HepG2 (cell line): ENCODE data around the gene KCNJ4. TPM values are rescaled to one million over a fixed set of nuclear protein-coding genes. Genes with fewer than 3 reads are reported as not detected.

Experiments
- ATAC-seq: fragments of 200-7000 bp; cut with Tn5 transposase; 3 replicates; pipeline ENCODE4 v1.9.1; 2020; ENCODE audit warnings: mild to moderate bottlenecking, moderate library complexity
- BruUV-seq: library from RNA; stranded (reverse); fragments of 400-500 nt; replicated peaks from 2 replicates; lab custom pipeline; 2021; lab: Mats Ljungman, UMichigan
- CTCF ChIA-PET: fragments of 300-600 bp; formaldehyde crosslinking; extraction: SDS; loops from one replicate; lab custom pipeline; 2021; ENCODE audit warnings: low total read pairs, inconsistent platforms, low intra/inter-chr PET ratio; lab: Yijun Ruan, JAX
- POLR2A ChIA-PET: fragments of 350-600 bp; sonication (Branson Sonifier 250); formaldehyde crosslinking; loops from one replicate; lab custom pipeline; 2020; ENCODE audit warnings: antibody characterized with exemption, inconsistent platforms; lab: Yijun Ruan, JAX
- DNase-seq: peaks from one replicate; pipeline ENCODE4 v3.0.0-alpha.2; 2015; ENCODE audit warnings: low spot score
- FAIRE-seq: peaks from 3 replicates; lab custom pipeline; 2011; peaks lifted over from hg19 to GRCh38; lab: Jason Lieb, UNC
- H2AFZ ChIP-seq: one replicate; pipeline ENCODE4 v1.6.1; 2011; ENCODE audit warnings: low read length, inconsistent platforms
- H3K27ac ChIP-seq: fragments of 300-600 bp; 3 replicates; pipeline ENCODE4 v1.8.0; 2011; ENCODE audit warnings: mixed run types, mild to moderate bottlenecking, mixed read lengths, low read length, inconsistent platforms; ENCODE audit not compliant: insufficient read depth; ENCODE audit errors: extremely low read length
- H3K27me3 ChIP-seq, 2 experiments: fragments of 200-600 bp in 1 of 2; 2 replicates in 1 of 2; 3 replicates in 1 of 2; pipeline versions ENCODE4 v1.6.0 to v1.8.0; 2011; ENCODE audit warnings: low read length in 2 of 2, mild to moderate bottlenecking in 2 of 2, moderate library complexity in 2 of 2, inconsistent platforms in 1 of 2; ENCODE audit not compliant: insufficient read depth in 2 of 2, control insufficient read depth in 1 of 2
- H3K36me3 ChIP-seq, 2 experiments: fragments of 200-600 bp in 1 of 2; replicated peaks in 1 of 2; 2 replicates in 1 of 2; 3 replicates in 1 of 2; pipeline versions ENCODE4 v1.5.1 to v1.8.0; 2011; ENCODE audit warnings: low read length in 2 of 2, inconsistent platforms in 1 of 2; ENCODE audit not compliant: insufficient read depth in 2 of 2, control insufficient read depth in 1 of 2
- H3K4me1 ChIP-seq: 2 replicates; pipeline ENCODE4 v1.5.1; 2012; ENCODE audit warnings: low read length, inconsistent platforms; ENCODE audit not compliant: insufficient read depth
- H3K4me2 ChIP-seq: 2 replicates; pipeline ENCODE4 v1.6.0; 2011; ENCODE audit warnings: low read depth, low read length, inconsistent platforms
- H3K4me3 ChIP-seq, 3 experiments: fragments of 200-600 bp in 1 of 3; sonication (generic), shearing (Covaris generic) in 1 of 3; replicated peaks in 1 of 3; 2 replicates each; pipeline ENCODE4 v1.5.1; 2011 to 2016; ENCODE audit warnings: low read length in 3 of 3, inconsistent platforms in 2 of 3, low read depth in 2 of 3, mild to moderate bottlenecking in 2 of 3, control low read depth in 1 of 3, mixed read lengths in 1 of 3; ENCODE audit not compliant: insufficient read depth in 1 of 3
- H3K79me2 ChIP-seq: one replicate; pipeline ENCODE4 v1.6.1; 2011; ENCODE audit warnings: low read length, inconsistent platforms; ENCODE audit not compliant: insufficient read depth
- H3K9ac ChIP-seq: 2 replicates; pipeline ENCODE4 v1.6.0; 2011; ENCODE audit warnings: mild to moderate bottlenecking, low read depth, low read length, inconsistent platforms; ENCODE audit not compliant: insufficient read depth
- H3K9me3 ChIP-seq: 2 replicates; pipeline ENCODE4 v1.5.1; 2012; ENCODE audit warnings: mild to moderate bottlenecking, low read length
- H4K20me1 ChIP-seq: 2 replicates; pipeline ENCODE4 v1.6.0; 2011; ENCODE audit warnings: inconsistent platforms, mild to moderate bottlenecking, low read length, moderate library complexity; ENCODE audit not compliant: insufficient read depth
- KDM2A ChIP-seq: sonication (generic); formaldehyde crosslinking; IDR thresholded peaks from 2 replicates; pipeline ENCODE4 v1.4.0; 2020; ENCODE audit warnings: low read depth, missing genetic modification reagents, borderline replicate concordance
- MAFK ChIP-seq, 2 experiments: IDR thresholded peaks in 1 of 2; conservative IDR thresholded peaks in 1 of 2; 2 replicates each; pipeline ENCODE4 v1.6.1; 2011; ENCODE audit warnings: improper control_type of control experiment in 2 of 2, low read length in 2 of 2
- MBD4 ChIP-seq: IDR thresholded peaks from 2 replicates; pipeline ENCODE4 v1.6.1; 2012; ENCODE audit warnings: low read length, inconsistent platforms, borderline replicate concordance
- PAF1 ChIP-seq: IDR thresholded peaks from 2 replicates; pipeline ENCODE4 v1.6.1; 2016; ENCODE audit warnings: missing genetic modification reagents, missing compliant biosample characterization
- POLR2AphosphoS5 ChIP-seq: IDR thresholded peaks from 2 replicates; pipeline ENCODE4 v1.6.1; 2012; ENCODE audit warnings: low read depth, low read length
- POLR2G ChIP-seq: fragments of 200-400 bp; formaldehyde crosslinking; IDR thresholded peaks from 2 replicates; pipeline ENCODE4 v1.6.1; 2018; ENCODE audit warnings: mild to moderate bottlenecking, low read depth, low read length, moderate library complexity
- RBFOX2 ChIP-seq: fragments of 200-400 bp; formaldehyde crosslinking; IDR thresholded peaks from 2 replicates; pipeline ENCODE4 v1.6.1; 2017; ENCODE audit warnings: low read depth, mild to moderate bottlenecking, low read length
- SSRP1 ChIP-seq: IDR thresholded peaks from 2 replicates; pipeline ENCODE4 v1.6.1; 2016; ENCODE audit warnings: control low read depth
- ZNF12 ChIP-seq: sonication (generic); formaldehyde crosslinking; IDR thresholded peaks from 2 replicates; pipeline ENCODE4 v1.5.0; 2020; ENCODE audit warnings: missing genetic modification reagents
- ZNF530 ChIP-seq: sonication (generic); formaldehyde crosslinking; IDR thresholded peaks from 2 replicates; pipeline ENCODE4 v1.5.0; 2020; ENCODE audit warnings: low read depth, mild to moderate bottlenecking, missing genetic modification reagents
- ZNF605 ChIP-seq: sonication (generic); formaldehyde crosslinking; IDR thresholded peaks from 2 replicates; pipeline ENCODE4 v1.8.0; 2022; ENCODE audit warnings: mild to moderate bottlenecking, missing genetic modification reagents
- WGBS: methylation state at CpG from one replicate; pipeline ENCODE4 v1.1.6; 2017; ENCODE audit warnings: low lambda C conversion rate; 5-methylcytosine and 5-hydroxymethylcytosine counted together
- in situ Hi-C: cut with HindIII; loops from 2 replicates; pipeline ENCODE4 v1.10.0; 2017; ENCODE audit warnings: low pct_unique_long_range_greater_than_20kb; ENCODE audit not compliant: extremely low pct_ligation_motif_present
- intact Hi-C: fragments of 100-400 bp; cut with micrococcal nuclease; formaldehyde crosslinking; loops from one replicate; pipeline ENCODE4 v1.10.0; 2022; ENCODE audit not compliant: unreplicated experiment
- polyA plus RNA-seq, 8 experiments: library from polyadenylated mRNA; depleted of rRNA in 3 of 8; stranded (reverse) in 7 of 8; unstranded in 1 of 8; fragments of >200 nt; fragmentation: Illumina TruSeq in 4 of 8; extraction: Trizol in 4 of 8; gene quantifications; 2 replicates each; pipeline versions ENCODE4 v1.2.1 to v1.2.3, GENCODE V29; 2011 to 2016; ENCODE audit warnings: low read depth in 4 of 8, missing spikeins in 1 of 8, mixed read lengths in 1 of 8; ENCODE audit not compliant: insufficient read depth in 1 of 8
- total RNA-seq, 5 experiments: library from RNA; depleted of rRNA; stranded (reverse); fragments of >200 nt; fragmentation: Illumina TruSeq; extraction: Trizol; gene quantifications; 2 replicates each; pipeline ENCODE4 v1.2.3, GENCODE V29; 2016; ENCODE audit warnings: low read depth in 1 of 5

KCNJ4 gene
- total and polyA plus RNA-seq, 2 of the 13 experiments (the other 11 are each of a cell fraction or from before 2014, with no cell fraction given) = not detected

- no peak for ATAC-seq
- H3K9me3 ChIP-seq = no peaks in the 10 kb centered on the region
These were observed 26.9 kb upstream of the KCNJ4 start for GRCh38 chr22:38481871-38482332.

GRCh38 chr22:38481162-38481870 lies 26.3 kb upstream of the KCNJ4 start:
- ChIA-PET POLR2A (interaction anchor here (0.6 to 2.2 kb wide), 3 partner anchors 9 to 28 kb away, joined by 3 to 18 read pairs (median 3); no protein-coding TSS in a partner anchor), CTCF (no interaction called here)
- peaks cover 8 to 32% of the 10 kb centered on the region in 2 experiments for H3K36me3 ChIP-seq
- intact Hi-C loops = no loop called here
- H3K9me3 ChIP-seq = no peaks in the 10 kb centered on the region
- no peak; the same call in 2 of the 3 replicates for ATAC-seq
- no peak overlapping the region for H3K4me3 ChIP-seq
- no peaks in the 10 kb centered on the region for H3K79me2 ChIP-seq
- BruUV-seq = no TSS peak
- no peak overlapping the region for H3K9ac ChIP-seq
- H3K4me1 ChIP-seq = peaks cover 12% of the 10 kb centered on the region
- H3K4me2 ChIP-seq = no peak overlapping the region
- H3K27ac ChIP-seq = no peak overlapping the region
- peaks cover 3% of the 10 kb centered on the region for H4K20me1 ChIP-seq
- 0 out of 2 replicates have a peak, but pooled peaks have one; percentile 14 for TF ChIP-seq MBD4
- no peak for TF ChIP-seq ZNF530 (CRISPR knock-in tag)
- 0 out of 2 replicates have a peak, but pooled peaks have one; percentile 6 for TF ChIP-seq RBFOX2
- TF ChIP-seq SSRP1 (CRISPR knock-in tag) = peak; percentile 11; the same call in 1 of the 2 replicates
- TF ChIP-seq, all 625 proteins: peak for 3
- no peak overlapping the region for H2AFZ ChIP-seq
- no peaks in the 10 kb centered on the region for H3K27me3 ChIP-seq
- FAIRE-seq (no peak), DNase-seq (no peak)
- WGBS = 97% methylated on average over 3 of the region's 3 CpGs
- in situ Hi-C loops = no loop called here

More at GRCh38 chr22:38481871-38482332, 26.9 kb upstream of the KCNJ4 start:
- H3K27me3 ChIP-seq = no peaks in the 10 kb centered on the region
- in situ Hi-C loops = no loop called here
- no peak for TF ChIP-seq ZNF12 (CRISPR knock-in tag)
- peak; percentile 58 for TF ChIP-seq POLR2AphosphoS5
- TF ChIP-seq MBD4 = 0 out of 2 replicates have a peak, but pooled peaks have one; percentile 21
- TF ChIP-seq POLR2G = peak; percentile 71
- TF ChIP-seq KDM2A (CRISPR knock-in tag) = 0 out of 2 replicates have a peak, but pooled peaks have one; percentile 26
- TF ChIP-seq ZNF605 (CRISPR knock-in tag) = no peak
- TF ChIP-seq MAFK (conservative IDR thresholded peaks at IDR 0.05 in 1 of 2, IDR thresholded peaks at IDR 0.05 in 1 of 2; ENCODE audit: low read length in 2 of 2) = no peak
- peak; percentile 70; the same call in 1 of the 2 replicates for TF ChIP-seq PAF1 (CRISPR knock-in tag)
- H3K9ac ChIP-seq = no peak overlapping the region
- H3K27ac ChIP-seq = no peak overlapping the region
- H4K20me1 ChIP-seq = peaks cover 3% of the 10 kb centered on the region
- no peak overlapping the region for H3K4me3 ChIP-seq
- 95% methylated on average over 8 of the region's 8 CpGs for WGBS
- peaks cover 12% of the 10 kb centered on the region for H3K4me1 ChIP-seq
- no peaks in the 10 kb centered on the region for H3K79me2 ChIP-seq
- no peak overlapping the region for H3K4me2 ChIP-seq
- peaks cover 10 to 38% of the 10 kb centered on the region in 2 experiments for H3K36me3 ChIP-seq
- no peak overlapping the region for H2AFZ ChIP-seq
- FAIRE-seq (no peak), DNase-seq (no peak)
- intact Hi-C loops = no loop called here
- no TSS peak for BruUV-seq
- ChIA-PET CTCF (no interaction called here), POLR2A (interaction anchor here (2.2 kb wide), 1 partner anchor 8 kb away, joined by 18 read pairs; no protein-coding TSS in a partner anchor)
